GM23338 (cell line): Measurements from ENCODE around the gene UBR2. TPM values are rescaled to one million over a fixed set of nuclear protein-coding genes. Genes with fewer than 3 reads are reported as not detected.

Experiments used
- ATAC-seq: fragments of 200-7000 bp; cut with Tn5 transposase; 3 replicates; pipeline ENCODE4 v1.9.1; 2020
- DNase-seq: peaks from one replicate; pipeline ENCODE4 v3.0.0-alpha.2; 2015; ENCODE audit warnings: low spot score
- H2AFZ ChIP-seq: fragments of 200-600 bp; sonication (generic); 2 replicates; pipeline ENCODE4 v1.8.0; 2016; ENCODE audit warnings: antibody characterized with exemption, mild to moderate bottlenecking, moderate library complexity
- H3F3A ChIP-seq: fragments of 200-600 bp; sonication (generic); replicated peaks from 2 replicates; pipeline ENCODE4 v1.8.0; 2017; ENCODE audit warnings: antibody characterized with exemption, mixed run types, low read depth
- H3K27ac ChIP-seq: fragments of 200-600 bp; sonication (generic); 2 replicates; pipeline ENCODE4 v1.6.1; 2016; ENCODE audit warnings: low read depth
- H3K27me3 ChIP-seq: fragments of 200-600 bp; sonication (generic); 2 replicates; pipeline ENCODE4 v1.8.0; 2016; ENCODE audit warnings: mild to moderate bottlenecking, mixed run types, moderate library complexity; ENCODE audit not compliant: insufficient read depth
- H3K36me3 ChIP-seq: fragments of 200-600 bp; sonication (generic); 2 replicates; pipeline ENCODE4 v1.8.0; 2016; ENCODE audit warnings: mild to moderate bottlenecking; ENCODE audit not compliant: insufficient read depth
- H3K4me1 ChIP-seq: fragments of 200-600 bp; sonication (generic); 2 replicates; pipeline ENCODE4 v1.8.0; 2016; ENCODE audit warnings: mild to moderate bottlenecking, moderate library complexity; ENCODE audit not compliant: insufficient read depth
- H3K4me2 ChIP-seq: fragments of 200-600 bp; sonication (generic); 2 replicates; pipeline ENCODE4 v1.7.1; 2017; ENCODE audit warnings: mixed run types
- H3K4me3 ChIP-seq: fragments of 200-600 bp; sonication (generic); 2 replicates; pipeline ENCODE4 v1.6.1; 2016; ENCODE audit warnings: mixed run types
- H3K79me2 ChIP-seq: fragments of 200-600 bp; sonication (generic); replicated peaks from 2 replicates; pipeline ENCODE4 v1.8.0; 2017; ENCODE audit warnings: mild to moderate bottlenecking; ENCODE audit not compliant: insufficient read depth
- H3K9me2 ChIP-seq: fragments of 200-600 bp; sonication (generic); 2 replicates; pipeline ENCODE4 v1.8.0; 2017; ENCODE audit not compliant: insufficient read depth
- H4K20me1 ChIP-seq: fragments of 200-600 bp; sonication (generic); replicated peaks from 2 replicates; pipeline ENCODE4 v1.8.0; 2017; ENCODE audit warnings: mild to moderate bottlenecking; ENCODE audit not compliant: insufficient read depth
- H3K27ac Mint-ChIP-seq: 2 replicates; pipeline ENCODE4 v1.8.0; 2020; ENCODE audit warnings: inconsistent platforms, mild to moderate bottlenecking, moderate library complexity, mixed read lengths
- H3K27me3 Mint-ChIP-seq: 3 replicates; pipeline ENCODE4 v1.8.0; 2022; ENCODE audit warnings: low read depth, mild to moderate bottlenecking, moderate library complexity, mixed read lengths, inconsistent platforms; ENCODE audit not compliant: insufficient read depth, poor library complexity
- H3K36me3 Mint-ChIP-seq: 3 replicates; pipeline ENCODE4 v1.8.0; 2021; ENCODE audit warnings: low read depth, mild to moderate bottlenecking, inconsistent platforms, moderate library complexity, mixed read lengths
- H3K4me1 Mint-ChIP-seq: 3 replicates; pipeline ENCODE4 v1.8.0; 2020; ENCODE audit warnings: mild to moderate bottlenecking, inconsistent platforms, mixed read lengths
- H3K4me3 Mint-ChIP-seq: 3 replicates; pipeline ENCODE4 v1.8.0; 2021; ENCODE audit warnings: moderate library complexity, mild to moderate bottlenecking, inconsistent platforms, mixed read lengths
- H3K9me3 Mint-ChIP-seq: 3 replicates; pipeline ENCODE4 v1.8.0; 2020; ENCODE audit warnings: moderate library complexity, mild to moderate bottlenecking, inconsistent platforms, mixed read lengths
- CREB1 ChIP-seq: fragments of 250-450 bp; sonication (Bioruptor Pico); IDR thresholded peaks from 2 replicates; pipeline ENCODE4 v1.5.0; 2020; ENCODE audit warnings: low read depth, mild to moderate bottlenecking, moderate library complexity
- CTCF ChIP-seq, 2 experiments: fragments of 200-600 bp in 1 of 2; sonication (generic) in 1 of 2; conservative IDR thresholded peaks; 2 replicates each; pipeline versions ENCODE4 v1.5.1 to v1.6.1; 2016 to 2017; ENCODE audit warnings: antibody characterized with exemption in 2 of 2, low read depth in 2 of 2, mild to moderate bottlenecking in 2 of 2, moderate library complexity in 1 of 2
- ETS1 ChIP-seq: IDR thresholded peaks from 2 replicates; pipeline ENCODE4 v1.6.1; 2016; ENCODE audit warnings: antibody characterized with exemption
- EZH2 ChIP-seq: fragments of 200-600 bp; sonication (generic); IDR thresholded peaks from one replicate; pipeline ENCODE4 v1.8.0; 2017; ENCODE audit warnings: antibody characterized with exemption, mild to moderate bottlenecking, low read depth; ENCODE audit not compliant: unreplicated experiment
- EZH2phosphoT487 ChIP-seq: fragments of 200-600 bp; sonication (generic); IDR thresholded peaks from one replicate; pipeline ENCODE4 v1.8.1; 2018; ENCODE audit warnings: antibody characterized with exemption; ENCODE audit not compliant: unreplicated experiment
- JUNB ChIP-seq: IDR thresholded peaks from one replicate; pipeline ENCODE4 v1.6.1; 2016; ENCODE audit warnings: antibody characterized with exemption; ENCODE audit not compliant: unreplicated experiment
- NANOG ChIP-seq: IDR thresholded peaks from 2 replicates; pipeline ENCODE4 v1.6.1; 2016; ENCODE audit warnings: antibody characterized with exemption, borderline replicate concordance
- POLR2AphosphoS5 ChIP-seq: IDR thresholded peaks from 2 replicates; pipeline ENCODE4 v1.6.1; 2016; ENCODE audit warnings: antibody characterized with exemption, low read depth
- STAT1 ChIP-seq: IDR thresholded peaks from one replicate; pipeline ENCODE4 v1.6.1; 2016; ENCODE audit warnings: antibody characterized with exemption; ENCODE audit not compliant: unreplicated experiment
- ZNF114 ChIP-seq: fragments of 250-450 bp; sonication (Bioruptor Pico); IDR thresholded peaks from 2 replicates; pipeline ENCODE4 v1.5.0; 2020; ENCODE audit warnings: mild to moderate bottlenecking, moderate library complexity
- ZNF331 ChIP-seq: fragments of 250-450 bp; sonication (Bioruptor Pico); IDR thresholded peaks from 2 replicates; pipeline ENCODE4 v1.5.0; 2020; ENCODE audit warnings: low read depth, mild to moderate bottlenecking, moderate library complexity
- ZNF462 ChIP-seq: fragments of 250-450 bp; sonication (Bioruptor Pico); IDR thresholded peaks from 2 replicates; pipeline ENCODE4 v1.5.0; 2020; ENCODE audit warnings: mild to moderate bottlenecking, moderate library complexity
- polyA plus RNA-seq: library from polyadenylated mRNA; unstranded; fragments of >200 nt; fragmentation: Nextera tagmentation; extraction: Ambion mirVana; gene quantifications from 2 replicates; pipeline ENCODE4 v1.2.1, GENCODE V29; 2016
- total RNA-seq: library from RNA; depleted of rRNA; stranded (reverse); fragments of >200 nt; shearing (Covaris generic); gene quantifications from 2 replicates; pipeline ENCODE4 v1.2.3, GENCODE V29; 2014
- TF ChIP-seq, protein P1 (sequence below): IDR thresholded peaks from one replicate; pipeline ENCODE4 v1.6.1; 2018; ENCODE audit warnings: antibody characterized with exemption; ENCODE audit not compliant: unreplicated experiment

Gene UBR2
- total and polyA plus RNA-seq, 2 experiments from 2014 or later: 6.7 to 21.2 TPM

GRCh38 chr6:42710316-42710715 lies 146.5 kb downstream of the UBR2 start:
- ATAC-seq: peak; percentile 96
- Histone ChIP-seq H3K4me1 (no peaks in the 10 kb centered on the region; the same call in 1 of the 2 replicates), H3K9me2 (no peaks in the 10 kb centered on the region), H3K27me3 (no peaks in the 10 kb centered on the region), H3F3A (no peaks in the 10 kb centered on the region), H2AFZ (peak overlapping the region; percentile 80; the same call in 1 of the 2 replicates), H3K36me3 (no peaks in the 10 kb centered on the region), H3K4me3 (no peak overlapping the region), H4K20me1 (no peaks in the 10 kb centered on the region), H3K27ac (no peak overlapping the region), H3K4me2 (no peak overlapping the region), H3K79me2 (no peaks in the 10 kb centered on the region)
- Mint-ChIP-seq H3K27ac (no peak overlapping the region; the same call in 1 of the 2 replicates), H3K36me3 (peaks cover 3% of the 10 kb centered on the region; the same call in 1 of the 3 replicates), H3K4me1 (peaks cover 5% of the 10 kb centered on the region; the same call in 2 of the 3 replicates), H3K9me3 (peaks cover 12% of the 10 kb centered on the region), H3K27me3 (no peaks in the 10 kb centered on the region), H3K4me3 (no peak overlapping the region)
- peak; percentile 47 for DNase-seq
- no peak for TF ChIP-seq JUNB
- TF ChIP-seq, protein P1, sequence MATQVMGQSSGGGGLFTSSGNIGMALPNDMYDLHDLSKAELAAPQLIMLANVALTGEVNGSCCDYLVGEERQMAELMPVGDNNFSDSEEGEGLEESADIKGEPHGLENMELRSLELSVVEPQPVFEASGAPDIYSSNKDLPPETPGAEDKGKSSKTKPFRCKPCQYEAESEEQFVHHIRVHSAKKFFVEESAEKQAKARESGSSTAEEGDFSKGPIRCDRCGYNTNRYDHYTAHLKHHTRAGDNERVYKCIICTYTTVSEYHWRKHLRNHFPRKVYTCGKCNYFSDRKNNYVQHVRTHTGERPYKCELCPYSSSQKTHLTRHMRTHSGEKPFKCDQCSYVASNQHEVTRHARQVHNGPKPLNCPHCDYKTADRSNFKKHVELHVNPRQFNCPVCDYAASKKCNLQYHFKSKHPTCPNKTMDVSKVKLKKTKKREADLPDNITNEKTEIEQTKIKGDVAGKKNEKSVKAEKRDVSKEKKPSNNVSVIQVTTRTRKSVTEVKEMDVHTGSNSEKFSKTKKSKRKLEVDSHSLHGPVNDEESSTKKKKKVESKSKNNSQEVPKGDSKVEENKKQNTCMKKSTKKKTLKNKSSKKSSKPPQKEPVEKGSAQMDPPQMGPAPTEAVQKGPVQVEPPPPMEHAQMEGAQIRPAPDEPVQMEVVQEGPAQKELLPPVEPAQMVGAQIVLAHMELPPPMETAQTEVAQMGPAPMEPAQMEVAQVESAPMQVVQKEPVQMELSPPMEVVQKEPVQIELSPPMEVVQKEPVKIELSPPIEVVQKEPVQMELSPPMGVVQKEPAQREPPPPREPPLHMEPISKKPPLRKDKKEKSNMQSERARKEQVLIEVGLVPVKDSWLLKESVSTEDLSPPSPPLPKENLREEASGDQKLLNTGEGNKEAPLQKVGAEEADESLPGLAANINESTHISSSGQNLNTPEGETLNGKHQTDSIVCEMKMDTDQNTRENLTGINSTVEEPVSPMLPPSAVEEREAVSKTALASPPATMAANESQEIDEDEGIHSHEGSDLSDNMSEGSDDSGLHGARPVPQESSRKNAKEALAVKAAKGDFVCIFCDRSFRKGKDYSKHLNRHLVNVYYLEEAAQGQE: no peak
- TF ChIP-seq ETS1: no peak
- no peak for TF ChIP-seq CTCF (conservative IDR thresholded peaks at IDR 0.05; ENCODE audit: low read depth in 2 of 2)
- no peak for TF ChIP-seq NANOG
- TF ChIP-seq EZH2phosphoT487: no peak
- TF ChIP-seq EZH2: no peak
- TF ChIP-seq ZNF462 (CRISPR knock-in tag): no peak
- TF ChIP-seq ZNF114 (CRISPR knock-in tag): no peak
- TF ChIP-seq STAT1: no peak
- TF ChIP-seq POLR2AphosphoS5: no peak
- TF ChIP-seq CREB1 (CRISPR knock-in tag): no peak
- no peak for TF ChIP-seq ZNF331 (CRISPR knock-in tag)
